Panc1 (cell line): ENCODE measurements around the gene CFAP20DC. TPM values are rescaled to one million over a fixed set of nuclear protein-coding genes. Genes with fewer than 3 reads are reported as not detected.

Experiments used
- ATAC-seq: fragments of 200-7000 bp; cut with Tn5 transposase; 2 replicates; pipeline ENCODE4 v1.9.1; 2020; ENCODE audit warnings: mild to moderate bottlenecking, moderate library complexity
- BruUV-seq: library from RNA; stranded (reverse); fragments of 400-500 nt; replicated peaks from 2 replicates; lab custom pipeline; 2021; lab: Mats Ljungman, UMichigan
- CTCF ChIA-PET: fragments of 300-600 bp; sonication (Branson Sonifier 250); formaldehyde crosslinking; loops from one replicate; lab custom pipeline; 2022; ENCODE audit warnings: antibody characterized with exemption; lab: Charles Lee
- POLR2A ChIA-PET: fragments of 300-600 bp; sonication (Branson Sonifier 250); formaldehyde crosslinking; loops from one replicate; lab custom pipeline; 2022; ENCODE audit warnings: antibody characterized with exemption; lab: Charles Lee
- DNase-seq: peaks from one replicate; pipeline ENCODE4 v3.0.0-alpha.2; 2010; ENCODE audit warnings: low read depth, low spot score
- H3K27ac ChIP-seq: 2 replicates; pipeline ENCODE4 v1.5.1; 2011; ENCODE audit warnings: mild to moderate bottlenecking, low read length, inconsistent platforms
- H3K27me3 ChIP-seq: fragments of 200-500 bp; sonication (Bioruptor generic); 2 replicates; pipeline ENCODE4 v1.6.0; 2014; ENCODE audit warnings: low read length, inconsistent platforms; ENCODE audit not compliant: control insufficient read depth, insufficient read depth
- H3K36me3 ChIP-seq: fragments of 200-500 bp; sonication (Bioruptor generic); 2 replicates; pipeline ENCODE4 v1.5.1; 2014; ENCODE audit warnings: inconsistent platforms, mild to moderate bottlenecking, low read length, moderate library complexity; ENCODE audit not compliant: control insufficient read depth, insufficient read depth
- H3K4me1 ChIP-seq: 2 replicates; pipeline ENCODE4 v1.5.1; 2011; ENCODE audit warnings: inconsistent platforms, mild to moderate bottlenecking, low read length, moderate library complexity; ENCODE audit not compliant: control insufficient read depth, insufficient read depth
- H3K4me3 ChIP-seq, 2 experiments: 2 replicates each; pipeline ENCODE4 v1.5.1; 2011 to 2012; ENCODE audit warnings: low read depth in 2 of 2, low read length in 2 of 2, mild to moderate bottlenecking in 2 of 2, inconsistent platforms in 1 of 2, moderate library complexity in 1 of 2
- H3K9me3 ChIP-seq: fragments of 200-500 bp; sonication (Bioruptor generic); 2 replicates; pipeline ENCODE4 v1.5.1; 2014; ENCODE audit warnings: low read depth, mild to moderate bottlenecking, inconsistent platforms, low read length, moderate library complexity; ENCODE audit not compliant: control insufficient read depth, insufficient read depth
- POLR2AphosphoS5 ChIP-seq: IDR thresholded peaks from 2 replicates; pipeline ENCODE4 v1.6.1; 2012; ENCODE audit warnings: mild to moderate bottlenecking, low read depth, low read length, moderate library complexity
- SIN3A ChIP-seq: IDR thresholded peaks from 2 replicates; pipeline ENCODE4 v1.6.1; 2012; ENCODE audit warnings: low read depth, mild to moderate bottlenecking, low read length, moderate library complexity, borderline replicate concordance; ENCODE audit not compliant: insufficient read depth
- TCF7L2 ChIP-seq: IDR thresholded peaks from 2 replicates; pipeline ENCODE4 v1.6.1; 2011; ENCODE audit warnings: mild to moderate bottlenecking, low read depth, low read length, inconsistent platforms
- in situ Hi-C: cut with HindIII; loops from 2 replicates; pipeline ENCODE4 v1.10.0; 2016; ENCODE audit warnings: low sequenced_read_pairs, low pct_unique_long_range_greater_than_20kb
- intact Hi-C: fragments of 100-400 bp; cut with micrococcal nuclease; formaldehyde crosslinking; loops from one replicate; pipeline ENCODE4 v1.10.0; 2022; ENCODE audit not compliant: unreplicated experiment
- total RNA-seq: library from RNA; stranded (reverse); gene quantifications from one replicate; pipeline ENCODE4 v1.2.1, GENCODE V29; 2021; ENCODE audit not compliant: unreplicated experiment
- TF ChIP-seq, protein P1 (sequence below): fragments of 450-650 bp; IDR thresholded peaks from 2 replicates; pipeline ENCODE4 v1.5.1; 2017; ENCODE audit warnings: mild to moderate bottlenecking
- TF ChIP-seq, protein P2 (sequence below), 2 experiments: IDR thresholded peaks; 2 replicates each; pipeline ENCODE4 v1.6.1; 2011 to 2012; ENCODE audit warnings: low read depth in 2 of 2, control low read depth in 1 of 2, low read length in 1 of 2, mild to moderate bottlenecking in 1 of 2, moderate library complexity in 1 of 2; ENCODE audit not compliant: insufficient read depth in 1 of 2

CFAP20DC gene
- total RNA-seq, 1 experiment from 2014 or later = 4.0 TPM

DNA sequence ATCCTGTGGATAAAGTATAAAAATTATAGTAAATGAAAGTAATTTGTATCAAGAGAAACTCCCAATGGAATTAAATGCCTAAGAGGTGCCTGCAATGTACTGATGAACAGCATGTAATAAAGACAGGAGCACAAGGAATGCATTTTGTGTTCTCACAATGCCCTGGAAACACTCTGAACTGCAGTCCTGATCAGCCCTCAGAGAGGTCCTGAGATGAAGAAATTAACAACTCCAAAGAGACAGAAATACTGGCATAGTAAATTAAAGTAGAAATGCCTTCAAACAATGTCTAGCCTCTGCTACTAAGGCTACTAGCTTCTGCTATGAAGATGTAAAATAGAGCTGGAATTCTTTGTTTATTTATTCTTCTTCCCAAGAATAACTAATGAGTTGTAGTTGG is 59.9 kb downstream of the CFAP20DC start:
- no TSS peak for BruUV-seq
- in situ Hi-C loops = no loop called here
- Histone ChIP-seq H3K36me3 (no peaks in the 10 kb centered on the region), H3K27me3 (no peaks in the 10 kb centered on the region), H3K27ac (no peak overlapping the region), H3K4me1 (no peaks in the 10 kb centered on the region), H3K4me3 (no peak overlapping the region), H3K9me3 (no peaks in the 10 kb centered on the region)
- TF ChIP-seq TCF7L2 = no peak
- TF ChIP-seq SIN3A = no peak
- TF ChIP-seq, protein P1, sequence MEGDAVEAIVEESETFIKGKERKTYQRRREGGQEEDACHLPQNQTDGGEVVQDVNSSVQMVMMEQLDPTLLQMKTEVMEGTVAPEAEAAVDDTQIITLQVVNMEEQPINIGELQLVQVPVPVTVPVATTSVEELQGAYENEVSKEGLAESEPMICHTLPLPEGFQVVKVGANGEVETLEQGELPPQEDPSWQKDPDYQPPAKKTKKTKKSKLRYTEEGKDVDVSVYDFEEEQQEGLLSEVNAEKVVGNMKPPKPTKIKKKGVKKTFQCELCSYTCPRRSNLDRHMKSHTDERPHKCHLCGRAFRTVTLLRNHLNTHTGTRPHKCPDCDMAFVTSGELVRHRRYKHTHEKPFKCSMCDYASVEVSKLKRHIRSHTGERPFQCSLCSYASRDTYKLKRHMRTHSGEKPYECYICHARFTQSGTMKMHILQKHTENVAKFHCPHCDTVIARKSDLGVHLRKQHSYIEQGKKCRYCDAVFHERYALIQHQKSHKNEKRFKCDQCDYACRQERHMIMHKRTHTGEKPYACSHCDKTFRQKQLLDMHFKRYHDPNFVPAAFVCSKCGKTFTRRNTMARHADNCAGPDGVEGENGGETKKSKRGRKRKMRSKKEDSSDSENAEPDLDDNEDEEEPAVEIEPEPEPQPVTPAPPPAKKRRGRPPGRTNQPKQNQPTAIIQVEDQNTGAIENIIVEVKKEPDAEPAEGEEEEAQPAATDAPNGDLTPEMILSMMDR = no peak
- TF ChIP-seq, protein P2, sequence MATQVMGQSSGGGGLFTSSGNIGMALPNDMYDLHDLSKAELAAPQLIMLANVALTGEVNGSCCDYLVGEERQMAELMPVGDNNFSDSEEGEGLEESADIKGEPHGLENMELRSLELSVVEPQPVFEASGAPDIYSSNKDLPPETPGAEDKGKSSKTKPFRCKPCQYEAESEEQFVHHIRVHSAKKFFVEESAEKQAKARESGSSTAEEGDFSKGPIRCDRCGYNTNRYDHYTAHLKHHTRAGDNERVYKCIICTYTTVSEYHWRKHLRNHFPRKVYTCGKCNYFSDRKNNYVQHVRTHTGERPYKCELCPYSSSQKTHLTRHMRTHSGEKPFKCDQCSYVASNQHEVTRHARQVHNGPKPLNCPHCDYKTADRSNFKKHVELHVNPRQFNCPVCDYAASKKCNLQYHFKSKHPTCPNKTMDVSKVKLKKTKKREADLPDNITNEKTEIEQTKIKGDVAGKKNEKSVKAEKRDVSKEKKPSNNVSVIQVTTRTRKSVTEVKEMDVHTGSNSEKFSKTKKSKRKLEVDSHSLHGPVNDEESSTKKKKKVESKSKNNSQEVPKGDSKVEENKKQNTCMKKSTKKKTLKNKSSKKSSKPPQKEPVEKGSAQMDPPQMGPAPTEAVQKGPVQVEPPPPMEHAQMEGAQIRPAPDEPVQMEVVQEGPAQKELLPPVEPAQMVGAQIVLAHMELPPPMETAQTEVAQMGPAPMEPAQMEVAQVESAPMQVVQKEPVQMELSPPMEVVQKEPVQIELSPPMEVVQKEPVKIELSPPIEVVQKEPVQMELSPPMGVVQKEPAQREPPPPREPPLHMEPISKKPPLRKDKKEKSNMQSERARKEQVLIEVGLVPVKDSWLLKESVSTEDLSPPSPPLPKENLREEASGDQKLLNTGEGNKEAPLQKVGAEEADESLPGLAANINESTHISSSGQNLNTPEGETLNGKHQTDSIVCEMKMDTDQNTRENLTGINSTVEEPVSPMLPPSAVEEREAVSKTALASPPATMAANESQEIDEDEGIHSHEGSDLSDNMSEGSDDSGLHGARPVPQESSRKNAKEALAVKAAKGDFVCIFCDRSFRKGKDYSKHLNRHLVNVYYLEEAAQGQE (IDR thresholded peaks at IDR 0.05; ENCODE audit: insufficient read depth in 1 of 2, low read depth in 2 of 2, low read length in 1 of 2) = no peak
- ChIA-PET POLR2A (no interaction called here), CTCF (no interaction called here)
- DNase-seq (no peak), ATAC-seq (no peak)
- intact Hi-C loops = no loop called here

DNA sequence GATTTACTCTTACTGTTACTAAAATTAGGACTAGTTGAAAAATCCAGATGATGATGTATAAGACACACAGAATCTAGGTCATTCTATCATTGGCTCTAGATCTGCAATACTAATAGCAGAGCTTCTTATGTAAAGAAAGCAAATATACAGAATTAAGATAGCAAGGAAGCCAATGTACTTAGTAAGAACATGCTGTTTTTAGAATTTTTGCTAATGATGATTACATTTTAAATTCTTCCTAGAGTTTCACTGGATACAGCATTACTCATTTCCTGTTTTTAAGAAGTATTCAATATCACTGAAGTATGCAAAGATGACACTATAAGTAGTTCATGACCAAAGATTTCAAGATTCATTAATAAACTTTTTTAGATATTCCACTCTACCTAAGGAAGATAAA is 60.7 kb downstream of the CFAP20DC start:
- POLR2A ChIA-PET = no interaction called here
- intact Hi-C loops = no loop called here
- in situ Hi-C loops = no loop called here
- H3K4me3 ChIP-seq = no peak overlapping the region
- H3K36me3 ChIP-seq = no peaks in the 10 kb centered on the region
- H3K27me3 ChIP-seq = no peaks in the 10 kb centered on the region
- CTCF ChIA-PET = no interaction called here
- no TSS peak for BruUV-seq
- H3K4me1 ChIP-seq = no peaks in the 10 kb centered on the region
- DNase-seq (no peak), ATAC-seq (no peak)
- no peaks in the 10 kb centered on the region for H3K9me3 ChIP-seq
- TF ChIP-seq, protein P1 = no peak
- H3K27ac ChIP-seq = no peak overlapping the region

DNA sequence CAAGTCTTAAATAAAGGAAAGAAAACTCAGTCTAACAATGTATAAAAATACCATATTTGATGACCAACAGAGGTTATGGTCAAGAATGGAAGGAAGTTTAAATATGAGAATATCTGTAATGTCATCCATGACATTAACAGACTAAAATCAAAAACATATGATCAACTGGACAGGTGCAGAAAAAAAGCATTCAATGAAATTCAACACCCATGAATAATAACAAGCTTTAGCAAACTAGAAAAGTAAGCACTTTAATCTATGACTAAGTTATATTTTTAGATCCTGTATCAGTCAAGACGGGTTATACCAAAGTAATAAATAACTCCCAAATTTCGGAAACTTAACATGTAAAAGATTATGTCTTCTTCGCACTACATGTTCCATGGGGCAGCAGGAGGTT is 61.8 kb downstream of the CFAP20DC start:
- no peak for DNase-seq
- in situ Hi-C loops = no loop called here
- Histone ChIP-seq H3K4me3 (no peak overlapping the region), H3K4me1 (no peaks in the 10 kb centered on the region), H3K27ac (no peak overlapping the region), H3K27me3 (no peaks in the 10 kb centered on the region), H3K9me3 (no peaks in the 10 kb centered on the region), H3K36me3 (no peaks in the 10 kb centered on the region)
- TF ChIP-seq SIN3A (no peak), TCF7L2 (no peak), POLR2AphosphoS5 (no peak)
- TF ChIP-seq, protein P1 = no peak
- TF ChIP-seq, protein P2 (IDR thresholded peaks at IDR 0.05; ENCODE audit: insufficient read depth in 1 of 2, low read depth in 2 of 2, low read length in 1 of 2) = no peak
- ATAC-seq = no peak
- BruUV-seq = no TSS peak
- intact Hi-C loops = no loop called here
- ChIA-PET POLR2A (no interaction called here), CTCF (no interaction called here)
